SJCRH30 (cell line): ENCODE results near the gene GSG1L. TPM values are rescaled to one million over a fixed set of nuclear protein-coding genes. Genes with fewer than 3 reads are reported as not detected.

Experiments
- DNase-seq, 2 experiments: peaks; one replicate each; pipeline ENCODE4 v3.0.0-alpha.2; 2015 to 2020
- H3K27ac ChIP-seq: fragments of 250-450 bp; sonication (Bioruptor Pico); 2 replicates; pipeline ENCODE4 v1.5.1; 2020; ENCODE audit warnings: mild to moderate bottlenecking, moderate library complexity
- H3K27me3 ChIP-seq: fragments of 250-450 bp; sonication (Bioruptor Pico); 2 replicates; pipeline ENCODE4 v1.5.1; 2020; ENCODE audit warnings: mild to moderate bottlenecking, moderate library complexity
- H3K36me3 ChIP-seq: fragments of 250-450 bp; sonication (Bioruptor Pico); 2 replicates; pipeline ENCODE4 v1.5.1; 2020; ENCODE audit warnings: mild to moderate bottlenecking, moderate library complexity
- H3K4me1 ChIP-seq: fragments of 250-450 bp; sonication (Bioruptor Pico); 2 replicates; pipeline ENCODE4 v1.5.1; 2020; ENCODE audit warnings: mild to moderate bottlenecking, moderate library complexity
- H3K4me3 ChIP-seq: fragments of 250-450 bp; sonication (Bioruptor Pico); 2 replicates; pipeline ENCODE4 v1.5.1; 2020; ENCODE audit warnings: mild to moderate bottlenecking, moderate library complexity
- H3K9me3 ChIP-seq: fragments of 250-450 bp; sonication (Bioruptor Pico); replicated peaks from 2 replicates; pipeline ENCODE4 v1.5.1; 2020; ENCODE audit warnings: mild to moderate bottlenecking, moderate library complexity
- total RNA-seq: library from RNA; depleted of rRNA; stranded (reverse); fragments of >200 nt; shearing (Covaris generic); gene quantifications from 2 replicates; pipeline ENCODE4 v1.2.3, GENCODE V29; 2014

Gene GSG1L
- total RNA-seq, 1 experiment from 2014 or later, result not detected

DNA sequence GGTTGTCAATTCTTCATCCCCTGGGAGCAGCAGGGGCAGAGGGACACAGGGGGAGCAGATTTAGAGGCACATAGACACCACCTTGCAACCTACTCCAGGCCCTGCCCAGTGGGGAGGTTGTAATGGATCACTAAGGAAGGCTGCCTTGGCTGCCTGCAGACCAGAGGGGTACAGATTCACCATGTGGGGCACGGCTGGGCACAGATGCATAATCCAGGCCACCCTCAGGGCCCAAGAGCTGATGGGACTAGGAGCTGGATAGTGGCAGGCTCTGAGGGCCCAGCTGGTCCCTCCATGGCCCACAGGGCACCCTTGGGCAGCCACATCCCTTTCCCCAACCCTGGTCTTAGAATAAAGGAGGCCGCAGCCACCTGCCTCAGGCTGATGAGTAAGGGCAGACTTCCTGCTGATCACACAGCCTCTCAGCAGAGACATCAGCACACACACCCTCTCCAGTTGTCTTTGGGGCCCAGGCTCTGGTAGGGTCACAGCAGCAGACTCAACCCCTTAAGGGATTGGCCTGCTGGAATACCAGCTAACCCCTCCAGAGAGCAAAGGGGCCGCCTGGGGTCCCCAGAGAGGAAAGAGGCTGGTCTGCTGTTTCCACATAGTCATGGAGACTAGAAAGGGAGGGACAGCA is 224.9 kb downstream of the GSG1L start:
- Histone ChIP-seq H3K4me3 (no peak overlapping the region), H3K27me3 (no peaks in the 10 kb centered on the region), H3K36me3 (no peaks in the 10 kb centered on the region), H3K9me3 (no peaks in the 10 kb centered on the region), H3K4me1 (no peaks in the 10 kb centered on the region), H3K27ac (no peak overlapping the region)
- peak; percentile 9 to 15 for DNase-seq

GRCh38 chr16:27829975-27830374 is 233.5 kb downstream of the GSG1L start:
- H3K4me1 ChIP-seq, result no peaks in the 10 kb centered on the region
- no peaks in the 10 kb centered on the region for H3K36me3 ChIP-seq
- H3K4me3 ChIP-seq, result no peak overlapping the region
- H3K27me3 ChIP-seq, result no peaks in the 10 kb centered on the region
- H3K9me3 ChIP-seq, result no peaks in the 10 kb centered on the region
- DNase-seq, result no peak
- no peak overlapping the region for H3K27ac ChIP-seq

DNA sequence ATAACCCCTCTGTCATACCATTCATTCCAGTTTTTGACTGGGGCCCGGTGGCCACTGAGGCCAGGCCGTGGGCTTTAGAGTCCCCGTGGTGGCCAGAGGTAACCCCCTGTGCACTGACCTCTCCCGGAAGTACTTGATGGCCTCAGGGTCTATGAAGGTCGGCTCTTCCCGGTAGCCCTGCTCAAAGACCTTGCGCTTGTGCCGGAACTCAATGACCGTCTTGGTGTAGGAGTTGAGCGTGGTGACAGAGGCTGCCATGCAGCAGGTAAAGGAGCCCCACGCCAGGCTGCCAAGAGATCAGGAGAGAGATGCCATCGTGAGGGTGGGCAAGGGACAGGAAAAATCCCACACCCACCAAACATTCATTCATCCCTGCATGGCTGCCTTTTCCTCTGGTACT is 234.8 kb downstream of the GSG1L start:
- Histone ChIP-seq H3K9me3 (no peaks in the 10 kb centered on the region), H3K4me1 (no peaks in the 10 kb centered on the region), H3K4me3 (no peak overlapping the region), H3K27me3 (no peaks in the 10 kb centered on the region), H3K36me3 (no peaks in the 10 kb centered on the region), H3K27ac (no peak overlapping the region)
- DNase-seq, result no peak

- Histone ChIP-seq H3K4me3 (no peak overlapping the region), H3K9me3 (no peaks in the 10 kb centered on the region), H3K27ac (no peak overlapping the region), H3K4me1 (no peaks in the 10 kb centered on the region), H3K36me3 (no peaks in the 10 kb centered on the region), H3K27me3 (no peaks in the 10 kb centered on the region)
- no peak for DNase-seq
Observed at GRCh38 chr16:27827765-27828164, 235.7 kb downstream of the GSG1L start.

DNA sequence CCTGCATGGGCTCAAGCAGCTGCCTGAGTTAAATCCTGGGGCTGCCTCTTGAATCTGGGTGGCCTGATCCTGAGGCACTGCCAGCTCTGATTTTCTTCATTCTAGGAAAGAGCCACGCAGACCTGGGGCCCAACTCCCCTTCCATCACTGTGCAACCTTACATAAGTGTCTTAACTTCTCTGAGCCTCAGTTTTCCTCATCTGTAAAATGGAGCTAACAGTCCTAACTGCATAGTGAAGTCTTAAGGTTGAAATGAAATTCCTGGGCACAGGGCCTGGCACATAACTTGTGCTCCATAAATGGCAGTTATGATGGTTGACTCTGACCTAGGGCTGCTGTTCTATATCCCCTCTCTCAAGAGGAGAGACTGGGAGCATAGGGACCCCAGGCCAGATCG is 236.6 kb downstream of the GSG1L start:
- H3K9me3 ChIP-seq, result no peaks in the 10 kb centered on the region
- DNase-seq, result no peak
- H3K4me3 ChIP-seq, result no peak overlapping the region
- H3K27me3 ChIP-seq, result no peaks in the 10 kb centered on the region
- no peaks in the 10 kb centered on the region for H3K4me1 ChIP-seq
- no peaks in the 10 kb centered on the region for H3K36me3 ChIP-seq
- no peak overlapping the region for H3K27ac ChIP-seq

DNA sequence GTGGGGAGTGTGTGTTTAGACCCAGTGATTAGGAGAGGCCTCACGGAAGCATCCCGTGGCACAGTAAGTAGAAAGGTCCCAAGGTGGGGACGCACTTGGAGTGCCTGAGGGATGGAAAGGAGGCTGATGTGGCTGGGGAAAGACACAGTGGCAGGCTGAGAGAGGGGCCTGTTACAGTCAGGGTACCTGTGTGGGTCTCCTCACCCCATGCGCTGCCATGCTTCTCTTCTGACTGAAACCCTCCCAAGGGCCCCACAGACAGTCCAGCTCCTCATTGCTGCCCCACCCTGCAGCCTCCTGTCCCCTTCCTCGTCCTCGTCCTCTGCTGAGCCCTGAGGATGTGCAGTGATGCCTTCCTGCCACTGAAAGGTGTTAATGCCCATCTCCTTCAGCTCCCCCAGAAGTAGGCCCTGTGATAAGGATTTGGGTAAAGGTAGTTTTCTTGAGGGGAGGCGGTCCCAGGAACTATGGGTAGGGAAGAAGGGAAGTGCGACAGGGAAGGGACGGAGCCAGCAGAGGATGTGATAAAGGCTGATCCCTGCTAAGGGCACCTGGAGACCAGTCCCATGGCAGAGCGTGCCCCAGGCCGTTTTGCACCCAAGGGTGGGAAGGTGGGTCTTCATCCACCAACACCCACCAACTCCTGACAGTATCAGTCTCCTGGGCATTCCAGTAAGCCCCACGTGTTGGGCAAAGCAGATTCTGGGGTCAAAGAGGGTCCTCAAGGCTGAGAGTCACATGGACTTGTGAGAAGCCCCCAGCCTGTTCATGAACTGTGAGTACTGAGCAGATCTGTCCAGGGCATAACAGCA is 237.2 kb downstream of the GSG1L start:
- Histone ChIP-seq H3K27ac (no peak overlapping the region), H3K4me1 (no peaks in the 10 kb centered on the region), H3K4me3 (no peak overlapping the region), H3K36me3 (no peaks in the 10 kb centered on the region), H3K27me3 (no peaks in the 10 kb centered on the region), H3K9me3 (no peaks in the 10 kb centered on the region)
- DNase-seq, result no peak

DNA sequence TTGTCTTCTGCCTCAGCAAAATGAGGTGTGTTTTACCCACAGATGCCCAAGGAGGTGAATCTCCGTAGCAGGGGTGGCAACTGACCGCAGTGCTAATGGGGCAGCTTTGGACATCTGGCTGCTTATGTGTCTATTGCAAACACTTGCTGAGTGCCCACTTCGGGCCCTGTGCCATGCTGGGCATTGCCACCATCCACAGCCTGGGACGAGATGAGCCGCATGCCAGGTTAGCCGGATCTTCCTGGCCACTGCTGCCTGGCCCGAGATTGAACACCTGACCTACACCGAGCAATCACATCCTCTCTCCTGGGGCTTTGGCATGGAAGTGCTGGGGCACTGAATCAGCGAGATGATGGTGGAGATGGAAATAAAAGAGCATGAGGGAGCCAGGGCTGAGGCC is 238.7 kb downstream of the GSG1L start:
- Histone ChIP-seq H3K36me3 (no peaks in the 10 kb centered on the region), H3K27ac (no peak overlapping the region), H3K27me3 (no peaks in the 10 kb centered on the region), H3K9me3 (no peaks in the 10 kb centered on the region), H3K4me1 (no peaks in the 10 kb centered on the region), H3K4me3 (no peak overlapping the region)
- DNase-seq, result no peak

DNA sequence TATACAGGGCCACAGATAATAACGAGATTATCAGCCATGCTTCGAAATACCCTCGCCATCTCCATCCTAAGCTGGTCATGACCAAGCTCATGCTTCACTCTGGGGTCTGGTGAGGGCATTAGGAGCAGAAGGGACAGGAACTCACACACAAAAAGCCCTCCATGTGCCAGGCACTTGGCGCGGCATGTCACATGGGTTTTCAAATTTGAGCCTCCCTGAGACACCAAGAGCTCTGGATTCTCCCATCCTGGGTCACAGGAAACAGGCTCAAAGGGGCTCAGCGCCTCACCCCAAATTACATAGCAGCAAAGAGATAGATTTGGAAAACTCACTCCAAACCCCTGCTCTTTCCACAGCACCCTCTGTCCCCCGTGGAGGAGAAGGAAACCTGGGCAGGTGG is 239.5 kb downstream of the GSG1L start:
- Histone ChIP-seq H3K27me3 (no peaks in the 10 kb centered on the region), H3K27ac (no peak overlapping the region), H3K4me3 (no peak overlapping the region), H3K36me3 (no peaks in the 10 kb centered on the region), H3K9me3 (no peaks in the 10 kb centered on the region), H3K4me1 (no peaks in the 10 kb centered on the region)
- DNase-seq, result no peak

DNA sequence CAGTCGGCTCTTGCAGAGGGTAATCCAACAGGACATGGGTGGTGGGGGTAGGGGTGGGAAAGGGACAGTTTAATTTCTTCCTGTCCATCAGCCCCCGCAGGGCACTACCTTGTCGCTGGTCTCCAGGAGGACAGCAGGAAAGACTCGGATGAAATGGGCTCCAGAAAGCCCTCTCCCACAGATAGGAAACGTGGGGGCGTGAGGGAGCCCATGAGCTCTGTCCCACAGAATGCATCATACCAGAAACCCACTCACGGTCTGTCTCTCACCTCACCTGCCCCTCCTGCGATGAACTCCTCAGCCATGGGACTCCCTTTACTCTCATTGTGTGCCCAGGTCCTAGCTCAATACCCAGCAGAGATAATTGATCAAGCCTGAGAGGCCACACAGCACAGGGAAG is 240.1 kb downstream of the GSG1L start:
- H3K36me3 ChIP-seq, result no peaks in the 10 kb centered on the region
- H3K9me3 ChIP-seq, result no peaks in the 10 kb centered on the region
- DNase-seq, result no peak
- H3K4me3 ChIP-seq, result no peak overlapping the region
- H3K27ac ChIP-seq, result no peak overlapping the region
- no peaks in the 10 kb centered on the region for H3K4me1 ChIP-seq
- H3K27me3 ChIP-seq, result no peaks in the 10 kb centered on the region

DNA sequence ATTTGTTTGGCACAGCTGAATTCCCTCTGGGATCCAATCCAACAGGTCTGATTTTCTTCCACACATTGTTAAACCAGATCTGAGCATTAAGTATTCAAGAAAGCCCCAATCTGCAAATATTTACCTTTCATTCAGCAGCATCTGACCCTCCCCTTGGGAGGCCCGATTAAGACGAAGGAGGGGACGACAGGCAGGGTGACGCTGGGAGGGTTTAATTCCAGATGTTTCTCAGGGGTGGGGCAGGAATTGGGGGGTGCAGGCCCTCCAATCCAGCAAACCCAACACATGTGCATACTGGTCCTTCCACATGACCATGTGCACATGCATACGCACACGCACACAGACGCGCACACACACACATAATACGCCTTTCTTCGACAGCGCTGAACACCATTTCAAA is 240.5 kb downstream of the GSG1L start:
- no peak for DNase-seq
- Histone ChIP-seq H3K36me3 (no peaks in the 10 kb centered on the region), H3K27ac (no peak overlapping the region), H3K4me1 (no peaks in the 10 kb centered on the region), H3K27me3 (no peaks in the 10 kb centered on the region), H3K9me3 (no peaks in the 10 kb centered on the region), H3K4me3 (no peak overlapping the region)

DNA sequence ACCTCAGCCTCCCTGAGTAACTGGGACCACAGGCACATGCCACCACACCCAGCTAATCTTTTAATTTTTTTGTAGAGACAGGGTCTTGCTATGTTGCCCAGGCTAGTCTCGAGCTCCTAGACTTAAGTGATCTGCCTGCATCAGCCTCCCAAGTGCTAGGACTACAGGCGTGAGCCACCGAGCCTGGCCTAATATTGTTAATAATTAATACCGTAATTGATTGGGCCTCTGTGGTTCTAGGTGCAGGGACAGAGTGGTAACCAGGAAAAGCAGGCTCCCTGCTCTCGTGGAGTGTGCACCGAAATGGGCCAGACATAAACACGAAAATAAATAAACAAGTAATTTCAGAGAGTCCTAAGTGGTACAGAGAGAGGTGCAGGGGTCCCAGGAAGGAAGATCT is 241.0 kb downstream of the GSG1L start:
- Histone ChIP-seq H3K27ac (no peak overlapping the region), H3K9me3 (no peaks in the 10 kb centered on the region), H3K4me1 (no peaks in the 10 kb centered on the region), H3K4me3 (no peak overlapping the region), H3K27me3 (no peaks in the 10 kb centered on the region), H3K36me3 (no peaks in the 10 kb centered on the region)
- DNase-seq, result no peak

DNA sequence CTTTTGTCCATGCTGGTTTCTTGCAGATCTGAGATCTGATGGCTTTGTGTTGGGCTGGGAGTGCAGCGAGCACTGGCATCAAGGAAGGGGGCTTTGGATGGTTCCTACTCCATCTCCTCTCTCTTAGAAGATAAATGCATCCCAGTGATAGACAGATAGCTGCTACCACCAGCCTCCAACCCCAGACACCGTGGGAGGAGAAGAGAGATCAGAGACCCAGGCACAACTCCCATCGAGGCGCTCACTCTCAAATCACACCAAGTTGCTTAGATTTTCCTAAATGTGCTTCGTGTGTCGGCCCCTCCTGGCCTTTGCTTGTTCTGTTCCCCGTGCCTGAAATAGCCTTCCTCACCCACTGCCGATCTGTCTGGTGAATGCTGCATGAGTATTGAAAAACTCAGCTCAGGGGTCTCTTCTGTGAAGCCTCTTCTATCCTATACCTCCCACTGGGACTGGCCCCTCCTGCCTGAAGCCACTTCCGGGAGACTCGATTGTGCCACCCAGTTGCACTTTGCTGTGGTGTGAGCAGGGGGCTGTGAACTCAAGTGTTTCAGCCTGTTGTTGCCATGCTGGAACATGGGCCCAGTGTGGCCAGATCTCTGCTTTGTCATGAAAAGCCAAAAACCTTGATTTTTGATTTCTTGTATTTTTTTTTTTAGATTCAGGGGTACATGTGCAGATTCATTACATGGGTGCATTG is 242.7 kb downstream of the GSG1L start:
- H3K27ac ChIP-seq, result no peak overlapping the region
- H3K9me3 ChIP-seq, result no peaks in the 10 kb centered on the region
- H3K4me1 ChIP-seq, result no peaks in the 10 kb centered on the region
- no peak for DNase-seq
- H3K4me3 ChIP-seq, result no peak overlapping the region
- no peaks in the 10 kb centered on the region for H3K27me3 ChIP-seq
- H3K36me3 ChIP-seq, result no peaks in the 10 kb centered on the region

- DNase-seq, result no peak
- Histone ChIP-seq H3K4me1 (no peaks in the 10 kb centered on the region), H3K27ac (no peak overlapping the region), H3K36me3 (no peaks in the 10 kb centered on the region), H3K9me3 (no peaks in the 10 kb centered on the region), H3K27me3 (no peaks in the 10 kb centered on the region), H3K4me3 (no peak overlapping the region)
Observed at GRCh38 chr16:27819881-27820610, 243.5 kb downstream of the GSG1L start.

GRCh38 chr16:27819356-27819755 is 244.2 kb downstream of the GSG1L start:
- Histone ChIP-seq H3K4me1 (no peaks in the 10 kb centered on the region), H3K27me3 (no peaks in the 10 kb centered on the region)

GRCh38 chr16:27818246-27818645 is 245.3 kb downstream of the GSG1L start:
- Histone ChIP-seq H3K9me3 (no peaks in the 10 kb centered on the region), H3K4me1 (no peaks in the 10 kb centered on the region), H3K36me3 (no peaks in the 10 kb centered on the region), H3K4me3 (no peak overlapping the region), H3K27ac (no peak overlapping the region), H3K27me3 (no peaks in the 10 kb centered on the region)
- DNase-seq, result no peak

More at GRCh38 chr16:27819356-27819755, 244.2 kb downstream of the GSG1L start:
- Histone ChIP-seq H3K4me3 (no peak overlapping the region), H3K36me3 (no peaks in the 10 kb centered on the region), H3K27ac (no peak overlapping the region), H3K9me3 (no peaks in the 10 kb centered on the region)
- no peak for DNase-seq
